ENCODE data around the gene TPSB2. TPM values are rescaled to one million over a fixed set of nuclear protein-coding genes. Genes with fewer than 3 reads are reported as not detected.
"Not testable (repeated sequence)": the region's sequence is repeated elsewhere in the genome, so short reads cannot be mapped to it uniquely, and the experiment has no call there.

TPSB2 gene
- polyA plus RNA-seq, 1 donor: 0.34 TPM

GRCh38 chr16:1262210-1262845 lies 32.3 kb upstream of the TPSB2 start:
- Histone ChIP-seq H3K36me3 (ENCODE audit: control insufficient read depth, insufficient read depth, low read length) (no peaks in the 10 kb centered on the region), H3K9me3 (ENCODE audit: control insufficient read depth, low read depth, low read length) (peaks cover 4% of the 10 kb centered on the region), H3K4me3 (ENCODE audit: low read length) (no peak overlapping the region), H3K27ac (ENCODE audit: low read length) (no peak overlapping the region), H3K27me3 (ENCODE audit: control insufficient read depth, insufficient read depth, low read length) (peaks cover 42% of the 10 kb centered on the region), H3K4me1 (ENCODE audit: control insufficient read depth, insufficient read depth, low read length) (no peaks in the 10 kb centered on the region)
- WGBS (ENCODE audit: insufficient coverage, low lambda C conversion rate): no CpG with 5 or more reads among the region's 32 CpGs
- DNase-seq: no peak

DNA sequence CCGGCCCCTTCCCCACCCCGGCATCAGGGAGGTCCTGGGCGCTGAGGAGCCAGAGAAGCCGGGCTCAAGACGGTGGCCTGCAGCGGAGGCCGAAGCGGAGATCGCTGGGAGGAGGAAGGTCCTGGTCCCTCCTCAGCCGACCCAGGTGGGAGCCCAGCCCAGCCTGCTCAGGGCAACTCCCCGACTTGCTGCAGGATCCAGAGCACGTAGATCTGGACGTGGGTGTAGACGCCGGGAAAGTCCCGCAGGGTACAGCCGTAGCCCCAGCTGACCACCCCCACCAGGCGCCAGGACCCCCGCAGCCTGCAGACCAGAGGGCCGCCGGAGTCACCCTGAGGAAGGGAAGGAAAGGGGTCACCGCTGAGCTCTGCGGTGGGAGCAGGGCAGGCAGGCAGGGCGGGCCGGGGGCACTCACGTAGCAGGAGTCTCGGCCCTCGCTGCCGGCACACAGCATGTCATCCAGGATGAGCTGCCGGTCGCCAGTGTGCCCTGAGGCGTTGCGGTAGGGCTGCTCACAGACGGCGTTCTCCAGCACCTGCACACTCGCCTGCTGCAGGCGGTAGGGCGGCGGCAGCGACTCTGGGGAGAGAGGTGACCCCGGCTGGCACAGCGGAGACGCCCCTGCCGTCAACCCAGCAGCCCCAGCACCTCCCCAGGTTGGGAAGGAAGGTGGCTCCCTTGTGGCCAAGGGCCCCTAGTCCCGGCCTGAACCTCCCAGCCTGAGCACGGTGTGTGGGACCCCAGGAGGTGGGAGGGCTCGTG lies 31.3 kb upstream of the TPSB2 start:
- Histone ChIP-seq H3K4me3 (ENCODE audit: low read length) (no peak overlapping the region), H3K4me1 (ENCODE audit: control insufficient read depth, insufficient read depth, low read length) (no peaks in the 10 kb centered on the region), H3K27me3 (ENCODE audit: control insufficient read depth, insufficient read depth, low read length) (peaks cover 42% of the 10 kb centered on the region), H3K36me3 (ENCODE audit: control insufficient read depth, insufficient read depth, low read length) (no peaks in the 10 kb centered on the region), H3K9me3 (ENCODE audit: control insufficient read depth, low read depth, low read length) (peaks cover 4% of the 10 kb centered on the region), H3K27ac (ENCODE audit: low read length) (no peak overlapping the region)
- no peak for DNase-seq
- WGBS (ENCODE audit: insufficient coverage, low lambda C conversion rate): no CpG with 5 or more reads among the region's 47 CpGs

GRCh38 chr16:1260101-1260680 lies 30.2 kb upstream of the TPSB2 start:
- no CpG with 5 or more reads among the region's 36 CpGs for WGBS (ENCODE audit: insufficient coverage, low lambda C conversion rate)
- no peaks in the 10 kb centered on the region for H3K36me3 ChIP-seq (ENCODE audit: control insufficient read depth, insufficient read depth, low read length)
- H3K27ac ChIP-seq (ENCODE audit: low read length): no peak overlapping the region
- peaks cover 42% of the 10 kb centered on the region for H3K27me3 ChIP-seq (ENCODE audit: control insufficient read depth, insufficient read depth, low read length)
- H3K4me3 ChIP-seq (ENCODE audit: low read length): no peak overlapping the region
- H3K9me3 ChIP-seq (ENCODE audit: control insufficient read depth, low read depth, low read length): peaks cover 4% of the 10 kb centered on the region
- no peak for DNase-seq
- no peaks in the 10 kb centered on the region for H3K4me1 ChIP-seq (ENCODE audit: control insufficient read depth, insufficient read depth, low read length)

DNA sequence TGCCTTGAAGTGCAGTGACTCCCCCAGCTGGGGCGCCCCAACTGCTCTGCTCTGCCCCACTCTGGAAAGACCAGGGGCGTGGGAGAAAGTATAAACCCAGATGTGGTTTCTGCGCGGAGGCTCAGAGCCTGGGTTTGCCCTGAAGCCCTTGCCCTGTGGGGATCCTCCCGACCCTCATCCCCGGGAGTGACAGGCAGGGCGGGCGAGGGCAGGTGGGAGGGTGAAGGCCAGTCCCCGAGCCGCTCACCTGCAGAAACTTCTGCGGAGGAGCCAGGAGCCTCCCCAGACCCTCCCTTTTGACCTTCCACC lies 29.7 kb upstream of the TPSB2 start:
- no peaks in the 10 kb centered on the region for H3K36me3 ChIP-seq (ENCODE audit: control insufficient read depth, insufficient read depth, low read length)
- H3K9me3 ChIP-seq (ENCODE audit: control insufficient read depth, low read depth, low read length): peaks cover 4% of the 10 kb centered on the region
- H3K4me1 ChIP-seq (ENCODE audit: control insufficient read depth, insufficient read depth, low read length): no peaks in the 10 kb centered on the region
- WGBS (ENCODE audit: insufficient coverage, low lambda C conversion rate): no CpG with 5 or more reads among the region's 11 CpGs
- no peak overlapping the region for H3K27ac ChIP-seq (ENCODE audit: low read length)
- H3K4me3 ChIP-seq (ENCODE audit: low read length): no peak overlapping the region
- peaks cover 42% of the 10 kb centered on the region for H3K27me3 ChIP-seq (ENCODE audit: control insufficient read depth, insufficient read depth, low read length)
- no peak for DNase-seq

DNA sequence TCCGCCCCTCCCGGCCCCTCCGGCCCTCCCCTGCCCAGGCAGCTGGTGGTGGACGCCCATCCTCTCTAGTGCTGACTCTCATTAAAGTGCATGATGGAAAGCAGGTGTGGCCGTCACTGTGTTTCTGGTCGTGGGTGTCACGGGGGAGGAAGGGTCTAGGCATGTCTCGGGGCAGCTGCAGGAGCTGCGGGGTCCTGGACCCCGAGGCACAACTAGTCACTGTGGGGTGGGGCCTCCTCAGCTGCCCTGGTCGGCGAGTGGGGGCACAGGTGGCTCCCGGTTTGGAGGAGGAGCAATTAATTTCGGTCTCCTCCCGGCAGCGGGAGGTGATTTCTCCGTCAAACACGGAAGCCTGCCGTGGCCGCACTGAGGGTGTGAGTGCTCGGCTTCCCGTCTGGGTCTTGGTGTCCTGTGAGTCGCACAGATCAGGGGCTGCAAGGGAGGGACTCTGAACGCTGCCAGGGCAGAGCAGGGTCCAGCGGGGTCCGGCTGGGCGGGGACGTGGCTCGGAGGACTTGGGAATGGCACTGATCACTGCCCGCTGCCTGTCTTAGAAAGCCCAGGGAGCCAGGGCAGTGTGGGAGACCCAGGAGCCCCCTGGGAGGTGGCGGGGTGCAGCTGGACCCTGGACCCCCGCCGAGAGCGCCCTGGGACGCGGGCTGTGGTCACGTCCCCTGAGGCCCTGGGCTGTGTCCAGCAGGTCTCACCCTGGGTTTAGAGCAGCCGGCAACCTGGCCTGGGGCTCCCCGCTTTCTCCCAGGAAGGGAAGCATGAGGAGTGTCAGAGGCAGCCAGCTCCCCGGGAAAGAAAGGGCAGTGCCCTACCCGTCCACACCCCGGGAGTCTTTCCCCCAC lies 29.1 kb upstream of the TPSB2 start:
- H3K27me3 ChIP-seq (ENCODE audit: control insufficient read depth, insufficient read depth, low read length): peaks cover 42% of the 10 kb centered on the region
- no peak for DNase-seq
- H3K4me3 ChIP-seq (ENCODE audit: low read length): no peak overlapping the region

GRCh38 chr16:1258225-1258600 lies 28.2 kb upstream of the TPSB2 start:
- Histone ChIP-seq H3K4me3 (ENCODE audit: low read length) (no peak overlapping the region), H3K27me3 (ENCODE audit: control insufficient read depth, insufficient read depth, low read length) (peaks cover 42% of the 10 kb centered on the region)
- no CpG with 5 or more reads among the region's 12 CpGs for WGBS (ENCODE audit: insufficient coverage, low lambda C conversion rate)

More for the DNA sequence above, 29.1 kb upstream of the TPSB2 start:
- Histone ChIP-seq H3K9me3 (ENCODE audit: control insufficient read depth, low read depth, low read length) (peaks cover 4% of the 10 kb centered on the region), H3K36me3 (ENCODE audit: control insufficient read depth, insufficient read depth, low read length) (no peaks in the 10 kb centered on the region), H3K27ac (ENCODE audit: low read length) (no peak overlapping the region), H3K4me1 (ENCODE audit: control insufficient read depth, insufficient read depth, low read length) (no peaks in the 10 kb centered on the region)
- WGBS (ENCODE audit: insufficient coverage, low lambda C conversion rate): no CpG with 5 or more reads among the region's 42 CpGs

GRCh38 chr16:1257561-1258224 lies 27.7 kb upstream of the TPSB2 start:
- no peak for DNase-seq
- H3K36me3 ChIP-seq (ENCODE audit: control insufficient read depth, insufficient read depth, low read length): no peaks in the 10 kb centered on the region
- peaks cover 4% of the 10 kb centered on the region for H3K9me3 ChIP-seq (ENCODE audit: control insufficient read depth, low read depth, low read length)
- H3K27ac ChIP-seq (ENCODE audit: low read length): no peak overlapping the region
- no peaks in the 10 kb centered on the region for H3K4me1 ChIP-seq (ENCODE audit: control insufficient read depth, insufficient read depth, low read length)
- WGBS (ENCODE audit: insufficient coverage, low lambda C conversion rate): no CpG with 5 or more reads among the region's 34 CpGs
- H3K4me3 ChIP-seq (ENCODE audit: low read length): no peak overlapping the region
- peaks cover 39% of the 10 kb centered on the region for H3K27me3 ChIP-seq (ENCODE audit: control insufficient read depth, insufficient read depth, low read length)

More at GRCh38 chr16:1258225-1258600, 28.2 kb upstream of the TPSB2 start:
- Histone ChIP-seq H3K4me1 (ENCODE audit: control insufficient read depth, insufficient read depth, low read length) (no peaks in the 10 kb centered on the region), H3K9me3 (ENCODE audit: control insufficient read depth, low read depth, low read length) (peaks cover 4% of the 10 kb centered on the region), H3K27ac (ENCODE audit: low read length) (no peak overlapping the region), H3K36me3 (ENCODE audit: control insufficient read depth, insufficient read depth, low read length) (no peaks in the 10 kb centered on the region)
- no peak for DNase-seq

- DNase-seq: no peak
- no CpG with 5 or more reads among the region's 22 CpGs for WGBS (ENCODE audit: insufficient coverage, low lambda C conversion rate)
- peaks cover 4% of the 10 kb centered on the region for H3K9me3 ChIP-seq (ENCODE audit: control insufficient read depth, low read depth, low read length)
- peaks cover 31% of the 10 kb centered on the region for H3K27me3 ChIP-seq (ENCODE audit: control insufficient read depth, insufficient read depth, low read length)
- H3K36me3 ChIP-seq (ENCODE audit: control insufficient read depth, insufficient read depth, low read length): no peaks in the 10 kb centered on the region
- no peak overlapping the region for H3K27ac ChIP-seq (ENCODE audit: low read length)
- no peaks in the 10 kb centered on the region for H3K4me1 ChIP-seq (ENCODE audit: control insufficient read depth, insufficient read depth, low read length)
- H3K4me3 ChIP-seq (ENCODE audit: low read length): no peak overlapping the region
These were observed 26.9 kb upstream of the TPSB2 start for GRCh38 chr16:1256874-1257322.

DNA sequence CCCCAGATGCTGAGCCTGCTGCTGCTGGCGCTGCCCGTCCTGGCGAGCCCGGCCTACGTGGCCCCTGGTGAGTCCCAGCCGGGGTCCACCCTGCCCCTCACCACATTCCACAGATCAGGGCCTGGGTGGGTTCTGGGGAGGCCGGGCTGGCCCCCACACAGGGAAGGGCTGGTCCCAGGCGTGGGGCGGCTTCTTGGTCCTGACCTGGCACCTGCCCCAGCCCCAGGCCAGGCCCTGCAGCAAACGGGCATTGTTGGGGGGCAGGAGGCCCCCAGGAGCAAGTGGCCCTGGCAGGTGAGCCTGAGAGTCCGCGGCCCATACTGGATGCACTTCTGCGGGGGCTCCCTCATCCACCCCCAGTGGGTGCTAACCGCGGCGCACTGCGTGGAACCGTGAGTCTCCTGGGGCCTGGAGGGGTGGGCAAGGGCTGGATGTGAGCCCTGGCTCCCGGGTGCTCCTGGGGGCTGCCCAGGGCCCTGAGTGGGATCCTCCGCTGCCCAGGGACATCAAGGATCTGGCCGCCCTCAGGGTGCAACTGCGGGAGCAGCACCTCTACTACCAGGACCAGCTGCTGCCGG lies 26.4 kb upstream of the TPSB2 start:
- not testable (repeated sequence) for H3K27ac ChIP-seq (ENCODE audit: low read length); H3K4me1 ChIP-seq (ENCODE audit: control insufficient read depth, insufficient read depth, low read length); H3K36me3 ChIP-seq (ENCODE audit: control insufficient read depth, insufficient read depth, low read length); H3K4me3 ChIP-seq (ENCODE audit: low read length); DNase-seq; H3K9me3 ChIP-seq (ENCODE audit: control insufficient read depth, low read depth, low read length)
- H3K27me3 ChIP-seq (ENCODE audit: control insufficient read depth, insufficient read depth, low read length): peaks cover 26% of the 10 kb centered on the region
- WGBS (ENCODE audit: insufficient coverage, low lambda C conversion rate): no CpG with 5 or more reads among the region's 23 CpGs

All from large intestine (tissue), 3 donors.